Mesenchymal stem cell (in vitro differentiated cells and primary cell): Measurements from ENCODE around the gene CCNQ.

Source experiments
- DNase-seq: peaks from one replicate; pipeline ENCODE4 v3.0.0-alpha.2; 2013
- H2AFZ ChIP-seq: one replicate; pipeline ENCODE4 v1.6.1; 2013; ENCODE audit warnings: low read depth, mild to moderate bottlenecking, control low read depth, inconsistent platforms, low read length, moderate library complexity
- H2AK5ac ChIP-seq: 2 replicates; pipeline ENCODE4 v1.6.1; 2013; ENCODE audit warnings: low read length, moderate library complexity, mild to moderate bottlenecking, inconsistent platforms; ENCODE audit not compliant: severe bottlenecking
- H2BK120ac ChIP-seq: one replicate; pipeline ENCODE4 v1.6.1; 2013; ENCODE audit warnings: low read depth, mild to moderate bottlenecking, inconsistent platforms, low read length, moderate library complexity
- H2BK12ac ChIP-seq, 2 experiments: one replicate each; pipeline ENCODE4 v1.6.1; 2013; ENCODE audit warnings: inconsistent platforms in 2 of 2, low read length in 2 of 2, mild to moderate bottlenecking in 2 of 2, moderate library complexity in 2 of 2, control low read depth in 1 of 2
- H2BK15ac ChIP-seq: one replicate; pipeline ENCODE4 v1.6.1; 2013; ENCODE audit warnings: mild to moderate bottlenecking, low read depth, inconsistent platforms; ENCODE audit not compliant: poor library complexity, severe bottlenecking
- H2BK5ac ChIP-seq: 2 replicates; pipeline ENCODE4 v1.6.1; 2013; ENCODE audit warnings: low read depth, mild to moderate bottlenecking, low read length, control low read depth, inconsistent platforms; ENCODE audit not compliant: poor library complexity, severe bottlenecking
- H3K14ac ChIP-seq, 2 experiments: one replicate each; pipeline ENCODE4 v1.6.1; 2013; ENCODE audit warnings: inconsistent platforms in 2 of 2, low read length in 2 of 2, control low read depth in 1 of 2, mild to moderate bottlenecking in 1 of 2, moderate library complexity in 1 of 2
- H3K18ac ChIP-seq, 2 experiments: one replicate each; pipeline ENCODE4 v1.6.1; 2013; ENCODE audit warnings: inconsistent platforms in 2 of 2, low read length in 2 of 2, control low read depth in 1 of 2, low read depth in 1 of 2, mild to moderate bottlenecking in 1 of 2
- H3K23ac ChIP-seq, 2 experiments: one replicate each; pipeline ENCODE4 v1.6.1; 2013; ENCODE audit warnings: inconsistent platforms in 2 of 2, low read length in 2 of 2, mild to moderate bottlenecking in 2 of 2, moderate library complexity in 2 of 2, control low read depth in 1 of 2
- H3K27ac ChIP-seq: 2 replicates; pipeline ENCODE4 v1.5.1; 2013; ENCODE audit warnings: mild to moderate bottlenecking, moderate library complexity, low read length, control low read depth, inconsistent platforms; ENCODE audit not compliant: poor library complexity, severe bottlenecking
- H3K27me3 ChIP-seq, 2 experiments: 2 replicates each; pipeline versions ENCODE4 v1.6.1 to v1.7.0; 2013; ENCODE audit warnings: low read length in 2 of 2, mild to moderate bottlenecking in 2 of 2, moderate library complexity in 2 of 2, control low read depth in 1 of 2, inconsistent platforms in 1 of 2; ENCODE audit not compliant: control insufficient read depth in 1 of 2, insufficient read depth in 1 of 2
- H3K36me3 ChIP-seq, 2 experiments: 2 replicates each; pipeline versions ENCODE4 v1.6.1 to v1.7.0; 2013; ENCODE audit warnings: low read length in 2 of 2, control low read depth in 1 of 2, inconsistent platforms in 1 of 2, low read depth in 1 of 2, mild to moderate bottlenecking in 1 of 2; ENCODE audit not compliant: insufficient read depth in 2 of 2, control insufficient read depth in 1 of 2
- H3K4ac ChIP-seq, 2 experiments: one replicate each; pipeline ENCODE4 v1.6.1; 2013; ENCODE audit warnings: inconsistent platforms in 2 of 2, low read length in 2 of 2, mild to moderate bottlenecking in 2 of 2, moderate library complexity in 2 of 2, control low read depth in 1 of 2, low read depth in 1 of 2
- H3K4me1 ChIP-seq: 2 replicates; pipeline ENCODE4 v1.6.1; 2013; ENCODE audit warnings: low read depth, low read length, control low read depth; ENCODE audit not compliant: control insufficient read depth, insufficient read depth
- H3K4me2 ChIP-seq: 2 replicates; pipeline ENCODE4 v1.6.1; 2013; ENCODE audit warnings: low read length, mild to moderate bottlenecking, inconsistent platforms; ENCODE audit not compliant: poor library complexity, severe bottlenecking
- H3K4me3 ChIP-seq, 2 experiments: 2 replicates each; pipeline versions ENCODE4 v1.5.1 to v1.7.0; 2013; ENCODE audit warnings: low read length in 2 of 2, mild to moderate bottlenecking in 2 of 2, control low read depth in 1 of 2, low read depth in 1 of 2; ENCODE audit not compliant: insufficient read depth in 1 of 2
- H3K79me1 ChIP-seq: replicated peaks from 2 replicates; pipeline ENCODE4 v1.6.1; 2013; ENCODE audit warnings: mild to moderate bottlenecking, control low read depth, low read length, inconsistent platforms; ENCODE audit not compliant: poor library complexity, severe bottlenecking
- H3K9ac ChIP-seq: 2 replicates; pipeline ENCODE4 v1.7.0; 2013; ENCODE audit warnings: mild to moderate bottlenecking, low read length, moderate library complexity
- H3K9me3 ChIP-seq: 2 replicates; pipeline ENCODE4 v1.7.0; 2013; ENCODE audit warnings: mild to moderate bottlenecking, low read length; ENCODE audit not compliant: control insufficient read depth
- H4K8ac ChIP-seq: one replicate; pipeline ENCODE4 v1.6.1; 2013; ENCODE audit warnings: inconsistent platforms, mild to moderate bottlenecking, low read length, moderate library complexity
- H4K91ac ChIP-seq: one replicate; pipeline ENCODE4 v1.6.1; 2013; ENCODE audit warnings: mild to moderate bottlenecking, low read length, inconsistent platforms
- WGBS: methylation state at CpG from one replicate; pipeline ENCODE4 v1.1.7; 2013; ENCODE audit warnings: mixed read lengths; 5-methylcytosine and 5-hydroxymethylcytosine counted together

The CCNQ gene

GRCh38 chrX:153560466-153560865 lies 38.5 kb downstream of the CCNQ start:
- no peak overlapping the region for H2AK5ac ChIP-seq
- H2AFZ ChIP-seq = no peak overlapping the region
- H3K79me1 ChIP-seq = no peaks in the 10 kb centered on the region
- no peak overlapping the region for H3K4me2 ChIP-seq
- no peak overlapping the region for H4K91ac ChIP-seq
- no peak overlapping the region for H3K18ac ChIP-seq
- H2BK15ac ChIP-seq = no peak overlapping the region
- H3K4ac ChIP-seq = no peak overlapping the region
- no peak overlapping the region for H2BK5ac ChIP-seq
- no peak overlapping the region for H3K23ac ChIP-seq
- H2BK120ac ChIP-seq = no peak overlapping the region
- H3K4me3 ChIP-seq = no peak overlapping the region
- H3K27ac ChIP-seq = no peak overlapping the region
- H3K9me3 ChIP-seq = no peaks in the 10 kb centered on the region
- no peak overlapping the region for H3K14ac ChIP-seq
- H3K4me1 ChIP-seq = no peaks in the 10 kb centered on the region
- no peak overlapping the region for H3K9ac ChIP-seq
- DNase-seq = no peak
- H3K36me3 ChIP-seq = no peaks in the 10 kb centered on the region
- 93% methylated on average over 16 of the region's 22 CpGs for WGBS
- H4K8ac ChIP-seq = no peak overlapping the region
- H2BK12ac ChIP-seq = no peak overlapping the region
- peaks cover 16 to 79% of the 10 kb centered on the region in 2 experiments for H3K27me3 ChIP-seq

GRCh38 chrX:153560000-153560399 lies 38.9 kb downstream of the CCNQ start:
- H3K36me3 ChIP-seq = no peaks in the 10 kb centered on the region
- no peak overlapping the region for H2BK120ac ChIP-seq
- no peak overlapping the region for H3K9ac ChIP-seq
- H3K14ac ChIP-seq = no peak overlapping the region
- H3K23ac ChIP-seq = no peak overlapping the region
- H3K79me1 ChIP-seq = no peaks in the 10 kb centered on the region
- H2AK5ac ChIP-seq = no peak overlapping the region
- H3K18ac ChIP-seq = no peak overlapping the region
- H3K4me2 ChIP-seq = no peak overlapping the region
- no peak overlapping the region for H3K4me3 ChIP-seq
- 50% methylated on average over 3 of the region's 9 CpGs for WGBS
- no peak overlapping the region for H2AFZ ChIP-seq
- H2BK12ac ChIP-seq = no peak overlapping the region
- H3K27ac ChIP-seq = no peak overlapping the region
- peaks cover 19 to 79% of the 10 kb centered on the region in 2 experiments for H3K27me3 ChIP-seq
- H3K4ac ChIP-seq = no peak overlapping the region
- no peaks in the 10 kb centered on the region for H3K4me1 ChIP-seq
- peak; percentile 5 for DNase-seq
- H2BK15ac ChIP-seq = no peak overlapping the region
- H4K8ac ChIP-seq = no peak overlapping the region
- H2BK5ac ChIP-seq = no peak overlapping the region
- H4K91ac ChIP-seq = no peak overlapping the region
- H3K9me3 ChIP-seq = no peaks in the 10 kb centered on the region

GRCh38 chrX:153557618-153558355 lies 41.2 kb downstream of the CCNQ start:
- no peak overlapping the region for H3K18ac ChIP-seq
- no peak overlapping the region for H2AFZ ChIP-seq
- no peak overlapping the region for H4K91ac ChIP-seq
- H3K4me2 ChIP-seq = no peak overlapping the region
- peaks cover 28 to 88% of the 10 kb centered on the region in 2 experiments for H3K27me3 ChIP-seq
- H2AK5ac ChIP-seq = no peak overlapping the region
- H3K4ac ChIP-seq = no peak overlapping the region
- 84% methylated on average over 17 of the region's 19 CpGs for WGBS
- H2BK12ac ChIP-seq = no peak overlapping the region
- DNase-seq = no peak
- no peaks in the 10 kb centered on the region for H3K36me3 ChIP-seq
- no peaks in the 10 kb centered on the region for H3K4me1 ChIP-seq
- no peak overlapping the region for H2BK5ac ChIP-seq
- H3K4me3 ChIP-seq = no peak overlapping the region
- H4K8ac ChIP-seq = no peak overlapping the region
- no peak overlapping the region for H3K14ac ChIP-seq
- no peak overlapping the region for H2BK120ac ChIP-seq
- no peaks in the 10 kb centered on the region for H3K9me3 ChIP-seq
- no peak overlapping the region for H2BK15ac ChIP-seq
- H3K9ac ChIP-seq = no peak overlapping the region
- no peak overlapping the region for H3K27ac ChIP-seq
- no peak overlapping the region for H3K23ac ChIP-seq
- no peaks in the 10 kb centered on the region for H3K79me1 ChIP-seq

GRCh38 chrX:153556767-153557166 lies 42.2 kb downstream of the CCNQ start:
- Histone ChIP-seq H3K9ac (no peak overlapping the region), H3K4me1 (no peaks in the 10 kb centered on the region), H3K36me3 (no peaks in the 10 kb centered on the region), H2BK12ac (no peak overlapping the region), H2BK120ac (no peak overlapping the region), H2AK5ac (no peak overlapping the region), H3K18ac (no peak overlapping the region), H3K79me1 (no peaks in the 10 kb centered on the region), H3K4me3 (no peak overlapping the region), H2BK15ac (peak overlapping the region; percentile 52), H3K4me2 (no peak overlapping the region), H2BK5ac (no peak overlapping the region), H4K91ac (no peak overlapping the region), H3K27me3 (peaks cover 38 to 90% of the 10 kb centered on the region in 2 experiments), H3K14ac (no peak overlapping the region), H3K4ac (no peak overlapping the region), H2AFZ (no peak overlapping the region), H3K23ac (no peak overlapping the region), H4K8ac (no peak overlapping the region), H3K9me3 (no peaks in the 10 kb centered on the region), H3K27ac (no peak overlapping the region)
- 95% methylated on average over 11 of the region's 12 CpGs for WGBS
- no peak for DNase-seq
